Medulla oblongata (tissue), 1 donor: ENCODE data around the gene BCAP29.
A peak's percentile ranks its signal among the peaks of the same experiment; 100 is the strongest.
"Not testable (repeated sequence)": the region's sequence is repeated elsewhere in the genome, so short reads cannot be mapped to it uniquely, and the experiment has no call there.

Experiments
- DNase-seq: peaks from one replicate; pipeline ENCODE4 v3.0.0-alpha.2; 2015; ENCODE audit errors: extremely low spot score

The BCAP29 gene, protein sequence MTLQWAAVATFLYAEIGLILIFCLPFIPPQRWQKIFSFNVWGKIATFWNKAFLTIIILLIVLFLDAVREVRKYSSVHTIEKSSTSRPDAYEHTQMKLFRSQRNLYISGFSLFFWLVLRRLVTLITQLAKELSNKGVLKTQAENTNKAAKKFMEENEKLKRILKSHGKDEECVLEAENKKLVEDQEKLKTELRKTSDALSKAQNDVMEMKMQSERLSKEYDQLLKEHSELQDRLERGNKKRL

DNA sequence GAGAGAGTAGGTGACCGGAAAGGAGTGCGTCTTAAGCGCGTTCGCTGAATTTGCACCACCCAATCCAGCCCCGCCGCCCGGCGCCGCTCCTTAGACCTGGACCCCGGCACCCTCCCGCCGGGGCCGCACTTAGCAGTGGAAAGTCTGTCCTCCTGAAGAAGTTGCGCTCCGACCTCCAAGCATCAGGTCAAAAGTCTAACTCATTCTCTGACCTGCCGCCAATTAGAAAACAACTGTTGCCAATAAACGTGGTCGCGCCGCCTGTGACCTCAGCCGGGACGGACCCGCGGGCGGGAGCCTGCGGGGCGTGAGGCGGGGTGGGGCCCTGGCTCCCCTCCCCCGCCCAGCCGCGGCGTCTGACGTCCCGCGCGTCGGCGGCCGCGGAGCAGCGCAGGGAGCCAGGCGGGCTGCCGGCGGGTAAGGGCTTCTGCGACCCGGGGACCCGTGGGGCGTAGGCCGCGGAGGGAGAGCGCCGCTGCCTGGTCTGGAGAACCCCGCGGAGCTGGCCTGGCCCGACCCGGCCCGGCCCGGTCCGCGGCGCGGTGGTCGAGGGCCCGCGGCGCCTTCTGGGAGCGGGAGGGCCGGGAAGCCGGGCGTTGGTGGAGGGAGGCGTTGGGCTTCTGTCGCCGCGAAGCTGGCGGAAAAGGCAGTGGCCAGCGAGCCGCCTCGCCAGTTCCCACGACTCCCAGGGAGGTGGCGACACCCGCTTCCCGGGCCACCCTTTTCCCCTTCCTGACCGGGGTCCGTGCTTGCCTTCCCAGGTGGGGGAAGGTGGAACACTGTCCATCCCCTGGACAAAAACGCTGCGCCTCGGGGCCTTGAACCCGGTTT is at the start of gene BCAP29:
Gene BCAP29, plus strand, starts transcription at position 362 of the 831 bp plus-strand sequence. CDS start 527 bp downstream, outside the sequence.
- DNase-seq, result peak; percentile 72

DNA sequence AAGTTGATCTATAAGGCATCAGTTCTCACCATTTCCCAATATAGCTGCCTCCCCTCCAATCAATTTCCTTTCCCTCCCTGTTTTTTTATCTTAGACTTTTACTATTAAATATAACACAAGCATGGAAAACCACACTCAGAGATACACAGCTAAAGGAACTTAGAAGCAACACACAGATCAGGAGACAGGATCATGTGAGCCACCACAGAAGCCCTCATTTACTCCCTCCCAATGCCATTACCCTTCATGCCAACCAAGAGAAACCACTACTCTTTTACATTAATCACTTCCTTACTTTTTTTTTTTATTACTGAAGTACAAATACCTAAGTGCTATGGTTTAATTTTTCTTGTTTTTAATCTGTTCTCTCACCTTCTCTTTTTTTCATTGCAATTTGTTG is 49.3 kb upstream of the BCAP29 start:
- no peak for DNase-seq

DNA sequence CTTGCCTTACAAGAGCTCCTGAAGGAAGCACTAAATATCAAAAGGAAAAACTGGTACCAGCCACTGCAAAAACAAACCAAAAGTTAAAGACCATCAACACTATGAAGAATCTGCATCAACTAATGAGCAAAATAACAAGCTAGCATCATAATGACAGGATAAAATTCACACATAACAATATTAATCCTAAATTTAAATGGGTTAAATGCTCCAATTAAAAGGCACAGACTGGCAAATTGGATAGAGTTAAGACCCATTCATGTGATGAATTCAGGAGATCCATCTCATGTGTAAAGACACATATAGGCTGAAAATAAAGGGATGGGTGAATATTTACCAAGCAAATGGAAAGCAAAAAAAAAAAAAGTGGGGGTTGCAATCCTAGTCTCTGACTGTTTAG is 45.9 kb upstream of the BCAP29 start:
- DNase-seq, result no peak

DNA sequence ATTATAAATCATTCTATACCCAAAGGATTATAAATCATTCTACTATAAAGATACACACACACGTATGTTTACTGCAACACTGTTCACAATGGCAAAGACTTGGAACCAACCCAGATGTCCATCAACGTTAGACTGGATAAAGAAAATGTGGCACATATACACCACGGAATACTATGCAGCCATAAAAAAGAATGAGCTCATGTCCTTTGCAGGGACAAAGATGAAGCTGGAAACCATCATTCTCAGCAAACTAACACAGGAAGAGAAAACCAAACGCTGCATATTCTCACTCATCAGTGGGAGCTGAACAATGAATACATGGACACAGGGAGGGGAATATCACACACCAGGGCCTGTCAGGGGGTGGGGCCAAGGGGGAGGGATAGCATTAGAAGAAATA is 42.8 kb upstream of the BCAP29 start:
- DNase-seq, result not testable (repeated sequence)

DNA sequence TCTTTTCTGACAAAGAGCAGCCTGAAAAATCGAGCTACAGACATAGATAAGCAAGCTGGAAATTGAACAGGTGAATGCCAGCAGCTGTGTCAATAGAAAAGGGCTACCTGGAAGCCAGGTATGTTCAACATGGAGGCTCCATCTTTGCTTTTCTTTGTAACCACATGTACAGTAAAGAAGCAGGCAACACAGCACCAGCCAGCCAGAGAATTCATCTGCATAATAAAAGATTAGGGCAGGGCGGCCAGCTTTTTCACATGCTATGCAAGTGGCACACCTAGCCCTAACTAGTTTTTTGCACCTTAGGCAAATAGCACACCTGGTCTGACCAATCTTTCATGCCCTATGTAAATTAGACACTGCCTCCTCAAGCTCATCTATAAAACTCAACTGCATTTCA is 42.0 kb upstream of the BCAP29 start:
- DNase-seq, result no peak

DNA sequence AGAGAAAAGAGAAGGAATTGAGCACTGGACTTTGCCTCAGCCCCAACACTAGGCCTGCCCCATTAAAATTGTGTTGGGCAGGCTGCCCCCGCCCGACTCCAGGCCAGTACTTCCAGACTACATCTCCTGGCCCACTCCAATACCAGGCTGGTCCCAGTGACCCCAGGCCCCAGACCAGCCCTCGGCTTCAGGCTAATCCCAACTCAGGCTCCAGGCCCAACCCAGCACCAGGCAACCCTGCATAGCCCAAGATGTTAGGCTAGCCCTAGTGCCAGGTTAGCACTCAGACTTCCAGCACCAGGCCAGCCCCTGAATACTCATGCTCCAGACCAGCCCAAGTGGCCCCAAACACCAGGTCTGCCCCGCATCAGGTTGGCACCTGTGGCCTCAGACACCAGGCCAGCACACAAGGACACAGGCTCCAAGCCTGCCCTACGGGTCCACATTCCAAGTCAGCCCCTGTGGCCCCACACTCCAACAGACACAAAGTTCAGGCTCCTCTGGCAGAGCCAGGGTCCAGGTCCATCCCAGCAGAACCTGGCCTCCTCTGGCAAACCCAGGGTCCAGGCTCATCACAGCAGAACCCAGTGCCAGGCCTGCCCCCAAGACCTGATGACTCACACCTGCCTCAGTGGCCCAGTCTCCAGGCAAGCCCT is 36.6 kb upstream of the BCAP29 start:
- no peak for DNase-seq

DNA sequence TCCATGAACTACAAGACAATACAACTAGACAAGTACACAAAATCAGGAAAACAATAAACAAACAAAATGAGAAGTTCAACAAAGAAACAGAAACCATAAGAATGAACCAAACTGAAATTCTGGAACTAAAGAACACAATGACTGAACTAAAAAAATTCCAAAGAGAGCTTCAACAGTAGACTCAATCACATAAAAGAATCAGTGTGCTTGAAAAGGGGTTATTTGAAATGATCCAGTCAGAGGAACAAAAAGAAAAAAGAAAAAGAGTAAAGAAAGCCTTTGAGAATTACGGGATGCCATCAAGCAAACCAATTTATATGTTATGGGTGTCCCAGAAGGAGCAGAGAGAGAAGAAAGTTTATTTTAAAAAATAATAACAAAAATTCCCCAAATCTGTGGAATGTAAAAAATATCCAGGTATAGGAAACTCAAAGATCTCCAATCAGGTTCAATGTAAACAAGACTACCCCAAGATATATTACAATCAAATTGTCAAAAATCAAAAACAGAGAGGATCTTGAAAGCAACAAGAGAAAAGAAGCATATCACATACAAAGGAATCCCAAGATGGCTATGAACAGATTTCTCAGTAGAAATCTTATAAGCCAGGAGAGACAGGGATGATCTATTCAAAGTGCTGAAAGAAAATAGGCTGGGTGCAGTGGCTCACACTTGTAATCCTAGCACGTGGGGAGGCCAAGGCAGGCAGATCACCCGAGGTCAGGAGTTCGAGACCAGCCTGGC is 35.0 kb upstream of the BCAP29 start:
- DNase-seq, result no peak

DNA sequence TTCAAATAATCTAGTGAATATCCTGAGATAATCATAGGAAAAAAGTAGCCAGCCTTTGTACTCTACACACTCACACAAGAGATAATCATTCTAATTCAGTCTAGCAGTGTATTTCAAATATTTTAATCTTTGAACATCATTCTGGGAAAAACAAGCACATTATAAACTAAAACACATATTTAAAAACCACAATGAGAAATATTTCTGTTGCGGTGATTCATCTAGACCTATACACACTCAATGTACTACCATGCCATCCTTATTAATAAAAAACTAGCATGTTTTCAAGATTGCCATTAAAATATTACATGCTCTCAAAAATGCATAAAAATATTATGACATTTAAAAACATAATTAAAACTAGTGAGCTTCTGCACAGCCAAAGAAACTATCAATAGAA is 28.1 kb upstream of the BCAP29 start:
- no peak for DNase-seq

DNA sequence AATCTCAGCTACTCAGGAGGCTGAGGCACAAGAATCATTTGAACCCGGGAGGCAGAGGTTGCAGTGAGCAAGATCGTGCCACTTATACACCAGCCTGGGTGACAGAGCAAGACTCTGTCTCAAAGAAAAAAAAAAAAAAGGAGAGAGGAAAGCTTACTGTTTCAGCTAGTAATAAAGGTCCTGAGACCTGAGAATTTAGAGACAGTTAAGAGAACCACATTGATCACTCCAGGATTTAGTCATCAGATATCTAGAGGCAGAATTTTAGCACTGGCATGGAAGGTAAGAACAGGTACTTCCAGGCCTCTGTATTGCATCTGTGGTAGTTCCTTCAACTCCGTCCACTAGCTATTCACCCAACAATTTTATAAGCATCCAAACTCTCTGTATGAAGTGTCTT is 24.2 kb upstream of the BCAP29 start:
- no peak for DNase-seq

DNA sequence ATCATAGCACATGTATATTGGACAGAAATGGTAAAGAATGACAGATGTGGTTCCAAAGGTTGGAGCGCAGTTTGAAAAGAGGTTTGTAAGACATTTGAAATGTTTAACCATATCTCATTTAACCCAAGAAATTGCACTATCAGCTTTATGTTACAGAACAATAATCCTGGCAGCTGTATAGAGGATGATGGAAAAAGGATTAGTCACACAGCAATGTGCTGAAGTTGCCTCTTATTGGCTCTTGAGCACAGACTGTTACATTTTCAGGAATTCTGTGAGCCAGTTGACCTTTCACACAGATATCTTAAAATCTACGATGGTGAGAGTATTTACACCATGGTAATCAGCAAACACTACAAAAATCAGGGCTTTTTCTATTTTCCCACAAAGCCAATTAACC is 20.2 kb upstream of the BCAP29 start:
- no peak for DNase-seq

DNA sequence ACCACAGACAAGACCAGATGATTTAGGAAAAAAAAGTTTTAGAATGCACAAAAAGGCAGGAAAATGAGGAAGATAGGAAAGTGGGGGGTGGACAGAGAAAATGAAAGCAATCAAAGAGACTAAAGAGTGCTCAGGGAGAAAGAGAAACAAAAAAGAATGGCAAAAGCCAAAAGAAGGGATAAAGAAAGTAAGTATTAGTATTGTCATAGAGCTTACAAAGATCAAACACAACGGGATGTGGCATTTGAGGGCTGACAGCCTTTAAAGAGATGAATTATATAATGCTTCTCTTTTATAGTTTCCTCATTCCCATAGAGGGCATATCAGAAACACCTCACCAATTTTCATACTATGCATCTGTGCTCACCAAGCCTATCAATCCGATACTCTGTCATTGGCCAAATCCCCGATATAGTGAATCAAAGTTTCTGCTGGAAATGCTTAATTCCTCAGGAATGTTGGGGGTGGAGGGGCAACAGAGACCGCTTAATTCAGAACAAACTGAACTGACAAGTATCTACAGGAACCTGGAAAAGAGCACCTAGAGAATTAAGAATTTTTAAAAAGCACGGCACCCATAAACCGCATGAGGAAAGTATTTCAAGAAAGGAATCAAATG is 19.0 kb upstream of the BCAP29 start:
- DNase-seq, result no peak

DNA sequence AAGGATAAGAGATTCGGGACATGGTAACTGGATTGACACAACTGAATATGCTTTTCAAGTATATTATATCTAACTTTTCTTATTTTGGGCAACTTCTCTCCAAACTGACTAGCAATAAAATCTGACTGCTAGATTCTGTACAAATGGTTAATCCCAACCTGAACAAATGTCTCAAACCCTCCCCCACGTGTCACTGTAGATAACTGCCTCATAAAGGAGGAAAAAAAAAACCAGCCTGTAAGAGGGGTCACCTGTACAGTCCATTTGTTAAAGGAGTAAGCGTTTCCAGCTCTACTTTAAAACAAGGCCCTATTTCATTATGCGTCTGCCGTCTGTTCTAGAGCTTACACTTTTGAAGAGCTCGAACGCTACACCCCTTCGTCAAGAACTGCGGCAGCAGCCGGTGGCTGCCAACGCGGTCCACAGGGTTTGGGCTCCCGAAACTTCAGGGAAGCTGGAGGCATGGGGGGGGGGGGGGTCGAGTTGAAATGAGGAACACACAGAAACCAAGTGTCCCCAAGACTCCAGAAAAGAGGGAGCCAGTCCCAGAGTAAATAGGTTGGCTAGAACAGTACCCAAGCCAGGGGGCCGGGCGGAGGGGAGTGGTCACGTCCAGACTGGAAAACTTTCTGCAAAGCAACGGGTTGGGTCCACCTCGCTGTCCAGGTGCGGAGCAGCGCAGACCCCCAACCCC is 16.8 kb upstream of the BCAP29 start:
- peak; percentile 18 for DNase-seq

DNA sequence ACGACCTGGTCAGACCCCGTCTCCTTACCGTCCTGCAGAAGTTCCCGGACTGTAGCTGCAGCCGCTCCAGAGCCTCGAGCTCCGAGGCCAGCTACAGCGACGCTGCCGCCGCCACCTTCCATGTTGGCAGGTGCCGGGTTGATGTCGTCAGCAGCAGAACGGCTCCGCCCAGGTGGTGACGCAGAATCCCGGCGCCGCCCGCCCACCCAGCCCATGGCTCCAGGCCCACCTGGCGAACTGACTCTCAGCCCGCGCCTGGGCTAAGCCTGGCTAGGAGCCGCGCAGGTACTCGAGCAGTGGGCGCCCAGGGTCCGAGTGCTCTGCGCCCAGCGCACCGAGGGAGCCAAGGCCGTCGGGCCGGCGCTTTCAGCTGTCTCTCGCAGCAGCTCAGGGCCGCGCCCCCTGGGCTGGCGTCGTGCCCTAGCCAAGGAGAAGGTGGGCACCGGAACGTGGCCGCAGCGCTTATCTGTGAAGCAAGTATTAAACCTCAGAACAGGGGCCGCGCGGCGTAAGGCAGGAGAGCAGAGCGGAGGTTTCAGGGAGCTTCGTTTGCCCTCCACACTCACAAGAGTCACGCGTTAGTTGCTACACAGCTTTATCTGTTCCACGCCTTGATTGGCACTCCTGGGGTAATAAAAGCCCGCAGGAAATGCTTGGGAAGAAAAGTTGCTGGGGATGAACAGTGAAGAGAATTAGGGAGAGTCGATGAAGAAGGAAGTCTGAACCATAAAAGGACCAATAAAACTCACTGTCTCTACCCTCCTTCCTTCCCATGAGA is 16.1 kb upstream of the BCAP29 start, which contains the start of the genes COG5 and DUS4L:
Gene COG5, minus strand, starts transcription at position 146 of the 778 bp plus-strand sequence. Its CDS starts 24 bp downstream, at position 122.
Gene DUS4L, plus strand, starts transcription at position 197 of the 778 bp plus-strand sequence. CDS start 3,100 bp downstream, outside the sequence.
- DNase-seq, result peak; percentile 78

DNA sequence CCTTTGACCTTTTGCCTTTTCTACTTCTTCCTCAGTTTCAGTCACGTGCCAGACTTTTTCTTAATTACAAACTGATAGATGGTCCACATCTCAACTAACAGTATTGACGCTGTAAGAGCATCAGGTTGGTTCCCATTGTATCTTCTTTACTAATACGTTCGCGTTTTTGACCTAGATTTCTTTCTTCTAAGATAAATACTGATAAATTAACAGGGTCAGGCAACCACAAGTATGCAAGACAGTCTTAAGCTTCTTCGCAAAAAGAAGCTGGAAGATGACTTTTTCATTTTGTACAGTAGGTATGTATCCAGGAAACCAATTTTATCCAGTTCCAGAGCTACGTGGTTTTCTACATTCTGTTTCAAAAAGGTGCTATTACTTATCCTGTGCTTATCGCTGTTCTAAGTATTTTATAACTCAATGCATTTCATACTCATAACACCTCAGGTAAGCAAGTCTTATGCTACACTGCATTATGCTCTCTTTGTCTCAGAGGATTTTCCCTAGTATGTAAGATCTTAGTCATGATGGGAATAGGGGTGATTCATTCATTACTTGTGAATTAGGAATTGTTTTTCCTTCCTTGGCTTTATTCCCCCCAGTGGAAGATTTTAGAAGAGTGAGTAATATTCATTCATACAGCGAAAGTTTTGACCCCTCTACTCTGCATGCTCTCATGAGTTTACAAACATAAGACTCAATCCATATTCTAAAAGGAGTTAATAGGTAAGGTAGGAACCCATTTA is 15.3 kb upstream of the BCAP29 start:
- DNase-seq, result peak; percentile 47

DNA sequence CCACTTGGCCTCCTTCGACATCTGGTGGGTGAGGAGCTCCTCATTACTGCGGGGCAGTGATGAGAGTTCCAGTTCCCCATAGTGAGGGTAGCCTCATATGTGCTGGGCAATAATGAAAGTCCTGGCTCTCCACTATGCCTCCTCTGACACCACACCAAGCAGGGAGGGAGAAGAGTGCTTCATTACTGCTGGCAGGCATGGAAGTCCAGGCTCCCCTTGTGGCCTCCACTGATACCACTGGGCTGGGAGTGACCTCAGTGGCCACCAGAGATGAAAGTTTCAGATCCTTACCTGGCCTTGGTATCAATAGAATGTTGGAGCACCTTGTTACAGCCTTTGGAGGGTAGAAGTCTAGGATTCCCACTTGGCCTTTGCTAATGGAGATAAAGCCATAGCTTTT is 9.7 kb upstream of the BCAP29 start:
- no peak for DNase-seq

DNA sequence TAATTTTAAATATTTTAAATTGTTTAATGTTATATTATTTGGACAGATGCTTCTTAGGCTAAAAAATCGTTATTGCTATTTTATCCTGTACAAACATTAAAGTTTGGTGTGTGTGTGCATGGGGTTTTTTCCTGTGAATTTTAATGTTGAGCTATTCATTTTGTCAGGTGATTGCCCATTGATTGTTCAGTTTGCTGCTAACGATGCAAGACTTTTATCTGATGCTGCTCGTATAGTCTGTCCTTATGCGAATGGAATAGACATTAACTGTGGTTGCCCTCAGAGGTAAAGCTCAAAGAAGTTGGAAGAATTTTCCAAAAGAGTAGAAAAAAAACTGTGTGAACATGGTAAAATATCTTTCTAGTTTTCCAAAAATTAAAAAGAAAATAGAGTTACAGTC is 6.5 kb upstream of the BCAP29 start:
- DNase-seq, result no peak

DNA sequence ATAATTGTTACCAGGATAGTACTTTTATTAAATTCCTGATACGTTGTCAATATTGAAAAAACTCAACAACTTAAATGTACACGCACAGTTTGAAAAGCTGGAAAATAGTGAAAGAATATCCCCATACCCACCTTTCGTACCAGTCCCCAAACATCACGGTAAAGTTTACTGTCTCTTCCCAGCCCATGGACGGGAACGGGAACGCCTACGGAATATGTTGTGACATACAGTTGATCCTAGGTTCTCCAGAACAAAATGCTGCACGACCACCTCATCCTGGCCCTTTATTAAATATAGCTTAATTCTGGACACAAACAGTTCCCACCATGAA is 527 bp upstream of the BCAP29 start:
- no peak for DNase-seq

DNA sequence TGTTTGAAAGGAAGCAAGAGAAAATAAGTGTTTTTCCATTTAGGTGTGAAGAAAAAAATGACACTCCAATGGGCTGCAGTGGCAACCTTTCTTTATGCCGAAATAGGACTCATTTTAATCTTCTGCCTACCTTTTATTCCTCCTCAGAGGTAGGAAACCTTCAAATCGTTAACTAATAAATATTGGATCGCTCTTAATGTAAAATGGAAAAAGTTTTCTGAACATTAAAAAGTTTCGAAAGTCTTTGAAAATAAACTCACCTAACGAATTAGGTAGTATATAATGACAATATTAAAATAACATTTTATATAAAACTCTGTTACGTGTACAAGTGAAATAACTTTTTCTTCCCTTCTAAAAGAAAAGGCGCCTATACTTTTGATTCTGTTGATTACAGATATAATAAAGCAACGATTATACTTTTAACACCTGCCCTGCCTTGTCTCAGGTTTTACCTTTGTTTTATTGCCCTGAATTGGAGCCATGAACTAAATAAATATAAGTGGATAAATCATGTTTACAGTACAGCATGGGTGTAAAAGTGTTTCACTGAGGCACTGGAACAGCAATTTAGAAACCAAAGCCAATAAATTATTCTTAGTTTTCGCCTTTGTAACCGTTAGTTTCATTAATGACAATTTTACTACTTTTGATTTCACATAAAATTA is 804 bp downstream of the BCAP29 start:
- no peak for DNase-seq
